GM19452 (cell line): ENCODE data around the gene SFXN3.
A peak's percentile ranks its signal among the peaks of the same experiment; 100 is the strongest.

Experiments
- ATAC-seq: cut with Tn5 transposase; IDR thresholded peaks from one replicate; pipeline ENCODE4 v1.9.1; 2021; ENCODE audit not compliant: unreplicated experiment

SFXN3 gene

GRCh38 chr10:101054876-101055275 is 23.8 kb downstream of the SFXN3 start:
- ATAC-seq: no peak

GRCh38 chr10:101055411-101055810 is 24.4 kb downstream of the SFXN3 start:
- ATAC-seq: no peak

- ATAC-seq: no peak
Observed at GRCh38 chr10:101056365-101057151, 25.5 kb downstream of the SFXN3 start.

GRCh38 chr10:101060036-101060950 is 29.3 kb downstream of the SFXN3 start:
- peak; percentile 35 for ATAC-seq

- ATAC-seq: peak; percentile 62
Observed at GRCh38 chr10:101060951-101061623, 30.1 kb downstream of the SFXN3 start.

- ATAC-seq: peak; percentile 0
Observed at GRCh38 chr10:101061624-101062231, 30.7 kb downstream of the SFXN3 start, which contains the start of gene KAZALD1. Gene KAZALD1, plus strand, starts transcription at chr10:101061989. Its CDS starts 604 bp downstream, at chr10:101062593.

- peak; percentile 32 for ATAC-seq
Observed at GRCh38 chr10:101062232-101063049, 31.4 kb downstream of the SFXN3 start.

GRCh38 chr10:101063050-101063525 is 32.1 kb downstream of the SFXN3 start:
- no peak for ATAC-seq

GRCh38 chr10:101063548-101064414 is 32.7 kb downstream of the SFXN3 start:
- no peak for ATAC-seq

GRCh38 chr10:101064415-101065030 is 33.5 kb downstream of the SFXN3 start:
- ATAC-seq: no peak

- no peak for ATAC-seq
Observed at GRCh38 chr10:101065481-101066145, 34.6 kb downstream of the SFXN3 start.

GRCh38 chr10:101066146-101066895 is 35.3 kb downstream of the SFXN3 start:
- no peak for ATAC-seq

GRCh38 chr10:101066896-101067355 is 35.9 kb downstream of the SFXN3 start:
- no peak for ATAC-seq

- no peak for ATAC-seq
Observed at GRCh38 chr10:101067356-101068083, 36.5 kb downstream of the SFXN3 start.

- no peak for ATAC-seq
Observed at GRCh38 chr10:101069441-101069840, 38.4 kb downstream of the SFXN3 start.

GRCh38 chr10:101070098-101070497 is 39.1 kb downstream of the SFXN3 start:
- ATAC-seq: no peak
